CD8-positive, alpha-beta memory T cell (primary cell): Measurements from ENCODE around the gene MYRF. TPM values are rescaled to one million over a fixed set of nuclear protein-coding genes. Genes with fewer than 3 reads are reported as not detected.
A peak's percentile ranks its signal among the peaks of the same experiment; 100 is the strongest.

Experiments used
- CTCF ChIA-PET: fragments of 350-600 bp; sonication (Branson Sonifier 250); formaldehyde crosslinking; loops from one replicate; lab custom pipeline; 2021; ENCODE audit warnings: antibody characterized with exemption; lab: Charles Lee
- POLR2A ChIA-PET: fragments of 350-600 bp; sonication (Branson Sonifier 250); formaldehyde crosslinking; loops from one replicate; lab custom pipeline; 2021; ENCODE audit warnings: antibody characterized with exemption; lab: Charles Lee
- DNase-seq, 5 donors: peaks; one replicate each; pipeline versions ENCODE4 v3.0.0 to v3.0.0-alpha.2; 2020 to 2022; ENCODE audit warnings: mixed read lengths in 1 of 5
- H3K27ac ChIP-seq: one replicate; pipeline ENCODE4 v1.7.0; 2013; ENCODE audit warnings: low read depth, mild to moderate bottlenecking, low read length, moderate library complexity
- H3K27me3 ChIP-seq: 2 replicates; pipeline ENCODE4 v1.7.0; 2013; ENCODE audit warnings: low read length, mild to moderate bottlenecking; ENCODE audit not compliant: insufficient read depth, poor library complexity, severe bottlenecking
- H3K36me3 ChIP-seq: 2 replicates; pipeline ENCODE4 v1.7.0; 2013; ENCODE audit warnings: mild to moderate bottlenecking, low read length, moderate library complexity; ENCODE audit not compliant: insufficient read depth
- H3K4me1 ChIP-seq: 2 replicates; pipeline ENCODE4 v1.7.0; 2013; ENCODE audit warnings: mild to moderate bottlenecking, low read length, moderate library complexity; ENCODE audit not compliant: insufficient read depth
- H3K4me3 ChIP-seq: 2 replicates; pipeline ENCODE4 v1.7.0; 2013; ENCODE audit warnings: mild to moderate bottlenecking, low read length
- H3K9me3 ChIP-seq: 2 replicates; pipeline ENCODE4 v1.7.0; 2013; ENCODE audit warnings: mild to moderate bottlenecking, low read length
- H3K27ac Mint-ChIP-seq, 8 donors: one replicate each; pipeline ENCODE4 v1.8.0; 2020 to 2021; ENCODE audit warnings: mixed read lengths in 8 of 8, mild to moderate bottlenecking in 6 of 8, inconsistent platforms in 3 of 8, moderate library complexity in 3 of 8
- H3K27me3 Mint-ChIP-seq, 2 donors: one replicate each; pipeline ENCODE4 v1.8.0; 2020 to 2021; ENCODE audit warnings: mixed read lengths in 2 of 2, mild to moderate bottlenecking in 1 of 2, moderate library complexity in 1 of 2
- H3K36me3 Mint-ChIP-seq, 3 donors: one replicate each; pipeline ENCODE4 v1.8.0; 2020 to 2021; ENCODE audit warnings: mixed read lengths in 3 of 3, inconsistent platforms in 1 of 3, mild to moderate bottlenecking in 1 of 3
- H3K4me1 Mint-ChIP-seq, 3 donors: one replicate each; pipeline ENCODE4 v1.8.0; 2020 to 2021; ENCODE audit warnings: mixed read lengths in 3 of 3, inconsistent platforms in 1 of 3, mild to moderate bottlenecking in 1 of 3
- H3K4me3 Mint-ChIP-seq, 7 donors: one replicate each; pipeline ENCODE4 v1.8.0; 2020 to 2021; ENCODE audit warnings: mixed read lengths in 7 of 7, mild to moderate bottlenecking in 6 of 7, moderate library complexity in 4 of 7, inconsistent platforms in 2 of 7
- H3K9me3 Mint-ChIP-seq, 5 donors: one replicate each; pipeline ENCODE4 v1.8.0; 2020 to 2022; ENCODE audit warnings: mixed read lengths in 5 of 5, mild to moderate bottlenecking in 3 of 5, moderate library complexity in 2 of 5, inconsistent platforms in 1 of 5
- polyA plus RNA-seq: library from polyadenylated mRNA; unstranded; fragments of 300-500 nt; fragmentation: Illumina TruSeq; gene quantifications from one replicate; pipeline ENCODE4 v1.2.3, GENCODE V29; 2021
- total RNA-seq, 2 experiments: library from RNA; stranded (reverse); gene quantifications; one replicate each; pipeline ENCODE4 v1.2.3, GENCODE V29; 2021

Gene MYRF
- total and polyA plus RNA-seq, 3 experiments from 2014 or later, result 0.63 to 0.93 (median 0.70) TPM

DNA sequence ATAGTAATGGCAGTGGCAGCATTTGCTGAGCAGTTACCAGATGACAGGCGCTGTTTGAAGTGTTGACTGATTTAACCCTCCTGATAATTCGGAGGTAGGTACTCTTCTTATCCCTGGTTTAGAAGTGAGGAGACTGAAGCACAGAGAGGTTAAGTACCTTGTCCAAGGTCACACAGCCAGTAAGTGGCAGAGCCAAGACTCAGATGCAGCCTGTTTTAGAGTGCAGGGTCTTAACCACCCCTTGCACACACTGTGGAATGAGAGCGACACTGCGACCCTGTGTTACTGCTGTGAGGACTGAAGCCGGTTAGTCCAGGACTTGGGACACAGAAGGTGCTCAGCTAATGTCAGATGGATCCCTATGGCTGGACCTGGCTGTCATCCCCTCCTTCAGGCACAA lies 37.5 kb upstream of the MYRF start:
- Mint-ChIP-seq H3K27me3 (peaks cover 6 to 8% of the 10 kb centered on the region in 2 donors), H3K4me1 (no peaks in the 10 kb centered on the region), H3K9me3 (no peaks in the 10 kb centered on the region), H3K4me3 (no peak overlapping the region), H3K36me3 (no peaks in the 10 kb centered on the region), H3K27ac (no peak overlapping the region)
- Histone ChIP-seq H3K27me3 (no peaks in the 10 kb centered on the region), H3K4me3 (no peak overlapping the region), H3K27ac (no peak overlapping the region), H3K9me3 (no peaks in the 10 kb centered on the region), H3K36me3 (no peaks in the 10 kb centered on the region), H3K4me1 (no peaks in the 10 kb centered on the region)
- ChIA-PET POLR2A (no interaction called here), CTCF (no interaction called here)
- no peak for DNase-seq

DNA sequence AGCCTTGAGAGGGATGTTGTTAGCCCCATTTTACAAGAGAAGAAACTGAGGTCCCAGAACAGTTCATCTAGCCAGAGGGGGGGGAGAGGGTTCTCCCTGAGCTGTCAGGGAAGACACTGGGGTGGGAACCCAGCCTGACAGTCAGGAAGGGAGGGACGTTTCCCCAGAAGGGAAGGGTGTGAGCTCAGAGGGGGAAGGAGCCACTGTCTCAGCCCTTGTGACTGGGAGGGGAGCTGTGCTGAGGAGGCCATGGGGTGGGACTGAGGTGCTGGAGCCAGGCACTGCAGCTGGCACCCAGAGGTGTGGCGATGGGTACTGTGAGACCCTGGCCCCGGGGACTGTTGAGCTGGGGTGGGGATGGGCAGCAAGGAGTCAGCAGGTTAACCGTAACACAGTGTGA lies 36.6 kb upstream of the MYRF start:
- Histone ChIP-seq H3K27me3 (no peaks in the 10 kb centered on the region), H3K9me3 (no peaks in the 10 kb centered on the region), H3K27ac (no peak overlapping the region), H3K36me3 (no peaks in the 10 kb centered on the region), H3K4me3 (no peak overlapping the region), H3K4me1 (no peaks in the 10 kb centered on the region)
- Mint-ChIP-seq H3K9me3 (no peaks in the 10 kb centered on the region), H3K27ac (no peak overlapping the region), H3K4me1 (no peaks in the 10 kb centered on the region), H3K36me3 (no peaks in the 10 kb centered on the region), H3K4me3 (no peak overlapping the region), H3K27me3 (peaks cover 6 to 8% of the 10 kb centered on the region in 2 donors)
- no peak for DNase-seq
- POLR2A ChIA-PET, result no interaction called here
- CTCF ChIA-PET, result interaction anchor here (1.4 kb wide), 1 partner anchor 17 kb away, joined by 4 read pairs; no protein-coding TSS in a partner anchor

DNA sequence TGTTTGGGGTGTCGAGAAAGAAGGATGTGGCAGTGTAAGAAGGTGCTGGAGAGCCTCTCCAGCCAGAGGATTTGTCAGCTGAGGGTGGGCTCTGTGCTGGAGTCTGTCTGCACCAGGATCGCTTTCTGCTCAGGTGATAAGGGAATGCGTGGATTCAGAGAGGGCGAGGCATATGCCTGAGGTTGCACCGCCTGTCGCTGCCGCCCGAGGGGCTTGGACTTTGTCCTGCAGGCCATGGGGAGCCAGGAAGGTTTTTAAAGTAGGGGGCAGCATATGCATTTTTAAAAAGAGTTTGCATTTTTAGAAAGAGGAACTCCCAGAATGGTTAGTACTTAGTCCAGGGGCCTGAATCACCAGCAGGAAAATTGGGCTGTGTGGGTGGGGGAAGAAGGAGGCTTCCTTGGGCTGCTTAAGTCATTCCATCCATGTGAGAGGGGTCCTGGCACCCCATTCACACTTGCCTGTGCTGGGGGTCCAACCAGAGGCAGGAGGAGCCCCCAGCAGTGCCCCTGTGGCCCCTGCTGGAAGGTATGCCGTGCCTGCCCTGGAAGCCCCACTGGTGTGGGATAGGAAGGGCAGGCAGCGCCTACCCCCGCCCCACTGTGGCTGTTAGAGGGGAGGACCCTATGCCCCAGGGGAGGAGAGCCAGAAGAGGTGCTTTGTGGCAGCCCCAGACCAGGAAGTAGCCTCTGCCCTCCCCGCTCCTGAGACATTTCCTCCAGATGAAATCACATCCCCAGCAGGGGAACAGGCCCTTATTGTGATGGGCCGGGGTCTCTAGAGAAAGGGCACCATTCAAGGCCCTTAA lies 35.8 kb upstream of the MYRF start:
- H3K27ac Mint-ChIP-seq, result peak overlapping the region in 2 of 8 donors; percentile 3 to 50
- no peak for DNase-seq
- ChIA-PET CTCF (interaction anchor here (1.4 kb wide), 1 partner anchor 17 kb away, joined by 4 read pairs; no protein-coding TSS in a partner anchor), POLR2A (no interaction called here)
- no peaks in the 10 kb centered on the region for H3K9me3 ChIP-seq
- H3K4me3 Mint-ChIP-seq, result no peak overlapping the region
- no peak overlapping the region for H3K4me3 ChIP-seq
- no peaks in the 10 kb centered on the region for H3K36me3 Mint-ChIP-seq
- no peak overlapping the region for H3K27ac ChIP-seq
- no peaks in the 10 kb centered on the region for H3K9me3 Mint-ChIP-seq
- no peaks in the 10 kb centered on the region for H3K27me3 ChIP-seq
- H3K27me3 Mint-ChIP-seq, result peaks cover 5 to 8% of the 10 kb centered on the region in 2 donors
- no peaks in the 10 kb centered on the region for H3K36me3 ChIP-seq
- no peaks in the 10 kb centered on the region for H3K4me1 ChIP-seq
- no peaks in the 10 kb centered on the region for H3K4me1 Mint-ChIP-seq

DNA sequence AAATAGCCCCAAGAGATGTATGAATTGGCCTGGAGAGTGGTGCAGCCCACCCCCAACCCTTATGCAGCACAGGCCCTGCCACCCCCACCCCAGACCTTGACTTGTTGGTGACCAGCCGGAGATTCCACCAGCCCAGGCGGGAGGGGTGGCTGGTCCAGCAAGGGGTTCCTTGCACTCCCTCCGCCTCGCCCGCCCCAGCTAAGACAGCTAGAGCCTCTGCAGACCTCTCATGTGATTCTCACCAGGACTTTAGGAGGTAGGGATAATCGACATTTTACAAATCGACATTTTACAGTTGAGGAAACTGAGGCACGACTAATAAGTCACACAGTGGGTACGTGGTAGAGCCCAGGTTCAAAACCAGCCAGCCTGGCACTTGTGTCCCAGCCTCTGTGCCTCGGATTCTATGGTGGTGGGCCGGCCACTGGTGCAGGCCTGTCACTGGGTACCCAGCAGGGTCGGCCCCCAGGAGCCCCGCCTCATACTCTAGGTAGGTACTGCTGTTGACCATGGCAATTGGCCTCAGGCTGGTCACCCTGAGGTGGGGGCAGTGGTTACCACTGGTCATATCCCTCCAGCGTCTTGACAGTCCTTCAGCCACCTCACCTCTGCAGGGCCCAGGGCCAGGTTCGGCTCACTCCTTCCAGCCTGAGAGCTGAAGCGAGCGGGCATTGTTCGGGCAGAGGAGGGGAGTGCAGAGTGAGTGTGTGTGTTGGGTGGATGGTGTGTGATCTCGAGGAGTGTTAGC lies 35.0 kb upstream of the MYRF start:
- H3K36me3 Mint-ChIP-seq, result no peaks in the 10 kb centered on the region
- H3K4me3 Mint-ChIP-seq, result no peak overlapping the region
- no peak for DNase-seq
- H3K4me1 ChIP-seq, result no peaks in the 10 kb centered on the region
- H3K27ac Mint-ChIP-seq, result no peak overlapping the region
- H3K27me3 Mint-ChIP-seq, result peaks cover 2 to 8% of the 10 kb centered on the region in 2 donors
- POLR2A ChIA-PET, result no interaction called here
- no peaks in the 10 kb centered on the region for H3K27me3 ChIP-seq
- no peaks in the 10 kb centered on the region for H3K9me3 Mint-ChIP-seq
- H3K4me3 ChIP-seq, result no peak overlapping the region
- H3K27ac ChIP-seq, result no peak overlapping the region
- CTCF ChIA-PET, result no interaction called here
- H3K36me3 ChIP-seq, result no peaks in the 10 kb centered on the region
- no peaks in the 10 kb centered on the region for H3K4me1 Mint-ChIP-seq
- no peaks in the 10 kb centered on the region for H3K9me3 ChIP-seq

DNA sequence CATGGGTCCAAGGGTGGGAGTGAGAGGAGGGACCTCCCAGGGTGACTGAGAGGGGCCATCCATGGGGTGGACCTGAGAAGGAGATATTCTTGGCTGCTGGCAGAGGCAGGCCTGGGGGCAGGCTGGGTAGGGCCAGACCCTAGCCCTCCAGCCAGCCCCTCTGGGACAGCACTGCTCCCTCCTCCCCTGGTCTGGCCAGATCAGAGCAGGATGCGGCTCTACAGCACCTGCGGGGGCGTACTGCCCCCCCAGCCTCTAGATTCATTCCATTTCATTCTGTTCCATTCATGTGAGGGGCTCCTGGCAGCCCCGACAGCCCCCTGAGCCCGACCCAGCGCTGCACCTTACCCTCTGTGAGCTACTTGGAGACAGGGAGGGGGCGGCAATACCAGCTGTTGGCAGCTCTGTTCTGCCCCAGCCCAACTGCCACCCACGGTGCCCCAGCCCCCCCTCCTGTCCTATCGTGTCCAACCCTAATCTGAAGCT lies 34.3 kb upstream of the MYRF start:
- no peaks in the 10 kb centered on the region for H3K4me1 Mint-ChIP-seq
- Histone ChIP-seq H3K27me3 (no peaks in the 10 kb centered on the region), H3K4me1 (no peaks in the 10 kb centered on the region), H3K27ac (no peak overlapping the region), H3K36me3 (no peaks in the 10 kb centered on the region), H3K9me3 (no peaks in the 10 kb centered on the region), H3K4me3 (no peak overlapping the region)
- H3K27me3 Mint-ChIP-seq, result peaks cover 2 to 8% of the 10 kb centered on the region in 2 donors
- H3K9me3 Mint-ChIP-seq, result no peaks in the 10 kb centered on the region
- ChIA-PET POLR2A (no interaction called here), CTCF (interaction anchor here (1.3 kb wide), 1 partner anchor 15 kb away, joined by 3 read pairs; no protein-coding TSS in a partner anchor)
- H3K27ac Mint-ChIP-seq, result peak overlapping the region in 1 of 8 donors; percentile 74
- H3K36me3 Mint-ChIP-seq, result no peaks in the 10 kb centered on the region
- no peak overlapping the region for H3K4me3 Mint-ChIP-seq
- DNase-seq, result no peak

DNA sequence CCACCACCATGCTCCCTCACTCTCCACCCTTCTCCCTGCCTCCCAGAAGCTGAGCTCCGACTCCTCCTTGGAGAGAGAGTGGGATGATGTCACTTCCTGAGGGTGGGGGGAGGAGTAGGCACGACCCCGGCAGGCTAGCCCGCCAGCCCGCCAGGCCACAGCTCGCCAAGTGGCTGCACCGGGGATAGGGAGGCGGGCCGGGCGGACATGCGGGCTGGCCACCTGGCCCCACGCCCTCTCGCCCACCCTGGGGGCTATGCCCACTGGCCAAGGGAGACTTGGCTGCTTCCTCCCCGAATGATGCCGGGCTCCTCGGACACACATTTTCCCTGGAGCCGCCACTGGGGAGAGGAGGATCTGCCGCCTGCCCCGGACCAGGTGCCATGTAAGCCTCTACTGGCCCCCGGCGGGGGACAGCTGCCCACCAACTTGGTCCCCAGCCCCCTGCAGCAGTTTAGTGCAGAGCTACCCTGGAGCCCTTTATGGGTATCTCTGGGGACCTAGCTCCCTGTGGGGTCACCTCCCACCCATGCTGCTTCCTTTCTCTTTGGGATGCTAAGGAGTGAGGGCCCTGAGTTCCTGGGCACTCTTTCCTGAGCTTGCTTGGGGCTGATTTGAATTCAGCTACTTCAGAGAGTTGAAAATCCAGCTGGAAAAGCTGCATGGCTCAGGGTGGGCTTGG lies 33.7 kb upstream of the MYRF start:
- DNase-seq, result no peak
- ChIA-PET CTCF (interaction anchor here (1.3 kb wide), 1 partner anchor 14 kb away, joined by 3 read pairs; no protein-coding TSS in a partner anchor), POLR2A (no interaction called here)
- Histone ChIP-seq H3K36me3 (no peaks in the 10 kb centered on the region), H3K27ac (no peak overlapping the region), H3K9me3 (no peaks in the 10 kb centered on the region), H3K4me3 (no peak overlapping the region), H3K4me1 (no peaks in the 10 kb centered on the region), H3K27me3 (no peaks in the 10 kb centered on the region)
- Mint-ChIP-seq H3K27me3 (peaks cover 2 to 8% of the 10 kb centered on the region in 2 donors), H3K4me3 (no peak overlapping the region), H3K36me3 (no peaks in the 10 kb centered on the region), H3K4me1 (no peaks in the 10 kb centered on the region), H3K9me3 (no peaks in the 10 kb centered on the region), H3K27ac (no peak overlapping the region)

DNA sequence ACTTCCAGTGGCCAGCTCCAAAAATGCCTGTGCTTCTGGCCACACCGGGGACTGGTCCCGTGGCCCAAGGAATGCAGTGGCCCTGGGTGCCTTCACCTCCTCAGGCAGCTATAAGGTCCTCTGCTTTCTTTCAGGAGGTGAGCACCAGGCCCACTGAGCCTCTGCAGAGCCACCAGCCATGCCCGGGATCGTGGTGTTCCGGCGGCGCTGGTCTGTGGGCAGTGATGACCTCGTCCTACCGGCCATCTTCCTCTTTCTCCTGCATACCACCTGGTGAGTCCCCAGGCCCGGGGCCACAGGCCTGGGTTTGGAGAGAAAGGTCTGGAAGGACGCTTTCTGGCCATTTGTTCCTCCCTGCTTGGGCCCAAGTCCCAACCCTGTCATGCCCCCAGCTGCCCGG lies 32.5 kb upstream of the MYRF start:
- Histone ChIP-seq H3K27ac (no peak overlapping the region), H3K4me3 (no peak overlapping the region), H3K9me3 (no peaks in the 10 kb centered on the region), H3K36me3 (no peaks in the 10 kb centered on the region), H3K27me3 (no peaks in the 10 kb centered on the region), H3K4me1 (no peaks in the 10 kb centered on the region)
- Mint-ChIP-seq H3K27ac (no peak overlapping the region), H3K27me3 (peaks cover 0 to 8% of the 10 kb centered on the region in 2 donors), H3K9me3 (no peaks in the 10 kb centered on the region), H3K4me3 (no peak overlapping the region), H3K36me3 (no peaks in the 10 kb centered on the region), H3K4me1 (no peaks in the 10 kb centered on the region)
- DNase-seq, result no peak
- ChIA-PET POLR2A (no interaction called here), CTCF (no interaction called here)
